RCC 7860 (cell line): ENCODE measurements around the gene GINM1.

Source experiments
- DNase-seq: peaks from one replicate; pipeline ENCODE4 v3.0.0-alpha.2; 2015; ENCODE audit warnings: low spot score
- FAIRE-seq: peaks from 2 replicates; lab custom pipeline; 2012; peaks lifted over from hg19 to GRCh38; lab: Jason Lieb, UNC

The GINM1 gene, protein sequence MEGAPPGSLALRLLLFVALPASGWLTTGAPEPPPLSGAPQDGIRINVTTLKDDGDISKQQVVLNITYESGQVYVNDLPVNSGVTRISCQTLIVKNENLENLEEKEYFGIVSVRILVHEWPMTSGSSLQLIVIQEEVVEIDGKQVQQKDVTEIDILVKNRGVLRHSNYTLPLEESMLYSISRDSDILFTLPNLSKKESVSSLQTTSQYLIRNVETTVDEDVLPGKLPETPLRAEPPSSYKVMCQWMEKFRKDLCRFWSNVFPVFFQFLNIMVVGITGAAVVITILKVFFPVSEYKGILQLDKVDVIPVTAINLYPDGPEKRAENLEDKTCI

DNA sequence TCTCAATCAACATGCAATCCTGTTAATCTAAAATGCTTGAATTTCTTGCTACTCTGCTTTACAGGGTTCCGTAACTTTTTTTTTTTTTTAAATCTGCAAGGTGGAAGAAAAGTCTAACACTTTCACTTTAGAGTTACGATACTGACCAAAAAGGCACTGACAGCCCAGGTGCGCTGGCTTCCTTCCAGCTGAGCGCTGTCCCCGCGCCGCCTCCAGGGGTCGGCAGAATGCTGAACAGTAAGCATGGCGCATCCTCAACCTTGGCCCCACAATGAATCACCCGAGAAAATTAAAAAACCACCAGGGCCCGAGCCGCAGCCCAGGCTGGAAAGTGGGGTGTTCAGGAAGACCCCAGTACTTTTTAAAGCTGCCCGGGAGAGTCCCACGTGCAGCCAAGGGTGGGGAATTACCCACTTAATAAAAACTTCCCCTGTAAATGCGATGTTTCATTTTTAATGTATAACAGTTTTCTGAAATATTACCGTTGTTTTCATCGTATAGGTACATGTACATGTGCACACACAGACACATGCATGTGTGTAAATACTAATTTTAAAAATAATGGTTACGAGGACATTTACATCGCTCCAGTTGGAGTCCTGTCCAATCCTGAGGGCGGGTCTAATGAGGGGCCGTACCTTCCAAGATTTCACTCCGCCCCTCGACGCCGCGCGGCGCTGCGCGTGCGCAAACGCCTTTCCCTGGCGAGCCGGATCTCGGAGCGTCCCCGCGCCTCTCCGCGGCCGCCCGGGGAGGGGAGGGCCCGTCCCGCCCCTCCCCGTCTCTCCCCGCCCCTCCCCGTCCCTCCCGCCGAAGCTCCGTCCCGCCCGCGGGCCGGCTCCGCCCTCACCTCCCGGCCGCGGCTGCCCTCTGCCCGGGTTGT lies at the start of gene GINM1:
Gene GINM1 (plus strand): TSS at position 849 of the 883 bp plus-strand sequence. CDS start 40 bp downstream, outside the sequence.
- DNase-seq = peak; percentile 79
- FAIRE-seq = no peak

DNA sequence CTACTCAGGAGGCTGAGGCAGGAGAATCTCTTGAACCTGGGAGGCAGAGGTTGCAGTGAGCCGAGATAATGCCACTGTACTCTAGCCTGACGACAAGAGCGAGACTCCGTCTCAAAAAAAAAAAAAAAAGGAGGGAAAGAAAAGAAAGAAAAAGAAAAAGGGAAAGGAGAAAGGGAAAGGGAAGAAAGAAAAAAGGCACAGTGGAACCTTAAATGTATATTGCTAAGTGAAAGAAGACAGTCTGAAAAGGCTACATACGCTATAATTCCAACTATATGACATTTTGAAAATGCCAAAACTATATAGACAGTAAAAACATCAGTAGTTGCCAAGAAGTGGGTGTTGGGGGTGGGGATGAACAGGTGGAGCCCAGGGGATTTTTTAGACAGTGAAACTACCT lies 36.5 kb upstream of the GINM1 start:
- no peak for DNase-seq
- FAIRE-seq = no peak

DNA sequence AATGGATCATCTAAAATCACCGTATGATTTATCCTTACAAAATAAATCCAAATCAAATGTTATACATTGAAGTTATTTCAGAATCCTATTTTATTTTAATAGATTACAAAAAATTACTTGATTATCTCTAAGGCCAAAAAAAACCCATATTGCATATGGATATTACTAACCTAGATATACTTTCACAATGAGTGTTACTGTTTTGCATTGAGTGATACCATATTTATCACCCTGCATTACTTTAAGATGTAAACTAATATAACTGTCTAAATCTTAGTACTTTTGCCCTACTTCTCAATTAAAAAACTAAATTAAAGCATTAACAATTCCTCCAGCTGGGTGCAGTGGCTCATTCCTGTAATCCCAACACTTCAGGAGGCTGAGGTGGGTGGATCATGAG lies 31.4 kb upstream of the GINM1 start:
- FAIRE-seq (no peak), DNase-seq (no peak)

DNA sequence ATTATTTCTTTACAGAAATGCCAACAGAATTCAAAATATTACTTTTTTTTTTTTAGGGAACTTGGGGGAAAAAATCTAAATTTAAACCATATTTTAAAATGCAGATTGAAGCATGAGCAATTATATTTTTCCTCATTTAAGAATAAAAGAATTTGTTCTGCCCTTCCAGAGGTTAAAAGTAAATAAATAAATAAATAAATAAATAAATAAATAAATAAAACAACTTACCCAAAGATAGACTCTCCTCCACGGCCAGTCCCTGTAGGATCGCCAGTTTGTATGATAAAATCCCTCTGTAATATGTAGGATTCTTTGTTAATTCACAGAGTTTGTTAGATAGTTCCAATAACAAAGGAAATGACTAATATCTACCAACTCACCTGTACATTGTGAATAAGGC lies 25.0 kb upstream of the GINM1 start:
- DNase-seq (no peak), FAIRE-seq (no peak)

DNA sequence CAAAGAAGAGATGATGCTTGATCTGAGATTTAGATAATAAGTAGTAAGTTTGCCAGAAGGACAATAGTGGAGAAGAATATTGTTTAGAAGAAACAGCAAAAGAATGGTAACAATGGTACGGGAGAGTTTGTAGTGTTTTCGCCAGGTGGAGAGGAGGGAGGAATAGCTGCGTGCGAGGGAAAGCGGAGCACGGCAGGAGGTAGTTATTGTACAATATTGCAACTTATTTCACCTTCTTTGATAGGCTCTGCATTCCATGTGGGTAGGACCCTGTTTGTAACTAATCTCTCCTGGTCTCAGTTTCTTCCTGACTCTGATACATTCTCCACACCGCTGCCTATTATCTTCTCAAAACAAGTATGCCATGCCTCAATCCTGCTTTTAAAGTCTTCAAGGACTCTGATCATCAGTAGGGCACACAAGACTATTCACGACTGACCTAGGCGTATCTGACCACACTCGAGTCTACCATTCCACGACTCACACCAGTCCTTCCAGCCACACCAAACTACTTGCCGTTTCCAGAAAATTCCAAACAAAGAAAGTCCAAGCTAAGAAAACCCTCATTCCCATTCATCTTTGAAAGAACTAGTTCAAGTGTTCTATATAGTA lies 21.4 kb upstream of the GINM1 start:
- FAIRE-seq = no peak
- DNase-seq = no peak

DNA sequence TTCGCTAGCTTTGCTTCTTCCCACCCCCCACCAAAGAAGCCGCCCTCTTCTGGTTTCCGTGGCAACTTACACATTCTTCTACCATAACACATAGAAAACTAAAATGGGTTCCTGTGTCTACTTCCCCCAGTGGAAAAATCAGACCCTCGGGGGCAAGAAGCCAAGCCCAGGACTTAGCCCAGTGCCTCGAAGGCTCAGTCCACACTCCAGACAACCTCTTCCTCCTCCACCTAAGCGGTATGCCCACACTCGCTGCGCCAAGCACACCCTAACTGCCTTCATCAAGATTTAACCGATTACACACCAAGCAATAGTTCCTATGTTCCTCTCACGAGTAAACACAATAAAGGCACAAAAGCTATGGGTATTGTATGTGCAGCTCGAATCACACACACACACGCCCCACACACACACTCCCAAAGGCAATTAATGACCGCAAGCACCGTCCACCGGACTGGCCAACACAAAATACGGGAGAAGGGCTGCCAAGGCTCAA lies 20.9 kb upstream of the GINM1 start:
- FAIRE-seq (no peak), DNase-seq (peak; percentile 46)

DNA sequence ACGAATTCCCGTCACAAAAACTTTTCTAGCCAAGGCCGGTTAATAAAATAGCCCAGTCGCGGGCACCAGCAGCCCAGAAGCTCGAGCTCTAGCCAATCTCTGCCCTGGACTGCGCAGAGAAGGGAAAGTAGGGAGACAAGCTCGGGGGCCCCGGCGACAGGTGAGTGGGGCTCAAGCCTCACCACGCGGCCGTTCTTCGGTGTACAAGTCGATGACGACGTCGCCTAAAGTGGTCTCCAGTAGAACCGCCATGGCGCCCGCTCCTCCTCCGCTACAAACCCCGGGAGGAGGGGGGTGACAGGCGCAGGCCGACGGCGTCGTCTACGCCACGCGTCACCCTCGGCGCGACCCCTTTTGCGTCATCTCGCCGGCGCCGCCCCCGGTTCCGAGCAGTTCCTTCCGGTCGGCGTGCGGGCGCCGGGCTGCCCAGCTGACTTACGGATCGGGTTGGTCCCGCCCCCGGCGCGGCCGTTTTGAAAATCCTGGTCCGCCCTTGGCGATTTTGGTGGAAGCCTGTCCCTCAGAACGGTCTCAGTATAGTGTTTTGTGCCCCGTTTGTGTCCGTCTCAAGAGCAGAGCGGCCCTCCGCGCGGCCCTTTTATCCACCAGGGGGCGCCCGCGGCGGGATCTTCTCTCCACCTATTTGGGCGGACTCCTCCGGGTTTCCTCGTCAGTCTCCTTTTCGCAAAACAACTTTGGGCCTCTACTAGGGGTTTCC lies 20.3 kb upstream of the GINM1 start, which contains the start of gene PPIL4:
Gene PPIL4 (minus strand): TSS at position 290 of the 718 bp plus-strand sequence. CDS start 38 bp downstream, at position 252.
- DNase-seq (peak; percentile 77), FAIRE-seq (no peak)

DNA sequence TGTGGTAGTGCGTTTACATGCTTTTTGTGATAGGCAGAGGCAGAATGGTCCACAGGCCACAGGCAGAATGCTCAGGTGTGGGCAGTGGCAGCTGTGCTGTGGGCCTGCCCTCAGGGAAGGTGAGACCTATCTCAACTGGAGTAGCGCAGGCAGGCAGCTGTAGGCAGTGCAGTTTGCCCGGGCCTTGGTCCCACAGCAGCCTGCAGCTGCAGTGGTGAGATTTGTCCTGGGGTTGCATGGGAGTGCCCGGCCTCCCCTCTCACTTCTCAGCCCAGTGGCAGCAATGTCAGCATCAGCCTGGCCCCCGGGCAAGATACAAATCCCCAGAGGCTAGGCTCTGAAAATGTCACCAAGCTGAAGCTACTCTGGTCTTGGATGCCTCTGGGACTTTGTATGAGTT lies 14.3 kb upstream of the GINM1 start:
- FAIRE-seq = no peak
- DNase-seq = no peak

DNA sequence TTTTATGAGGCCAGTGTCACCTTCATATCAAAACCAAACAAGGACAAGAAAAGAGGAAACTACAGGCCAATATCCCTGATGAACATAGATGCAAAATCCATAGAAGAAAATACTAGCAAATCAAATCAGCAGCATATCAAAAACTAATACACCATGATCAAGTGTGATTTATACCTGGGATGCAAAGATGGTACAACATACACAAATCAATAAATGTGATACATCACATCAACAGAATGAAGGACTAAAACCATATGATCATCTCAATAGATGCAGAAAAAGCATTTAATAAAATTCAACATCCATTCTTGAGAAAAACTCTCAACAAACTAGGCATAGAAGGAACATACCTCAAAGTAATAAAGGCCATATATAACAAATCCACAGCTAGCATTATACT lies 8.1 kb upstream of the GINM1 start:
- no peak for DNase-seq

DNA sequence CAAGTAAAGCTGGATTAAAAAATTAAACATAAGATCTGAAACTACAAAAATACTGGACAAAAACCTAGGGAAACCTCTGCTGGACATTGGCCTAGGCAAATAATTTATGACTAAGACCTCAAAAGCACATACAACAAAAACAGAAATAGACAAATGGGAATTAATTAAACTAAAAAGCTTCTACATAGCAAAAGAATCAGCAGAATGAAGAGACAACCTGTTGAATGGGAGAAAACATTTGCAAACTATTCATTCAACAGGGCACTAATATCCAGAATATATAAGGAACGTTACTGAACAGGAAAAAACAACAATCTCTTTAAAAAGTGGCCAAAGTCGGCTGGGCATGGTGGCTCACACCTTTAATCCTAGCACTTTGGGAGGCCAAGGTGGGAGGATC lies 6.8 kb upstream of the GINM1 start:
- no peak for FAIRE-seq

More for the DNA sequence above, 8.1 kb upstream of the GINM1 start:
- FAIRE-seq = no peak

DNA sequence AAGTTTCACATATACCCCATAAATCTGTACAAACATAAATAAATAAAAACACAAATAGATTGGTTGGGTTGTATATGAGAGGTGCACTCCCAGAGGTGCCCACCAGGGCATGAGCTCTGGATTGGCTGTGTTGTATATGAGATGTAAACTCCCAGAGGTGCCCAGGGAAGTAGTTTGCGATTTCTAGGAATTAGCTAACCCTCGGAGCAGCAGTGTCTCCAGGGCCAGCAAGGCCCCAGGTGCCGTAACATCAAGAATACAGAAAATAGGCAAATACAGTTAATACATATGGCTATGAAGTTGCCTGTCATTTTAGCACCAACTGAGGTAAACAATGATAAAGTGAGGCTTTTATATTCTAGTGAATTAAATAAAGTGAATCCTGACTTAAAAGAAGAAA lies 5.4 kb upstream of the GINM1 start:
- FAIRE-seq (no peak), DNase-seq (no peak)

More for the DNA sequence above, 6.8 kb upstream of the GINM1 start:
- no peak for DNase-seq

DNA sequence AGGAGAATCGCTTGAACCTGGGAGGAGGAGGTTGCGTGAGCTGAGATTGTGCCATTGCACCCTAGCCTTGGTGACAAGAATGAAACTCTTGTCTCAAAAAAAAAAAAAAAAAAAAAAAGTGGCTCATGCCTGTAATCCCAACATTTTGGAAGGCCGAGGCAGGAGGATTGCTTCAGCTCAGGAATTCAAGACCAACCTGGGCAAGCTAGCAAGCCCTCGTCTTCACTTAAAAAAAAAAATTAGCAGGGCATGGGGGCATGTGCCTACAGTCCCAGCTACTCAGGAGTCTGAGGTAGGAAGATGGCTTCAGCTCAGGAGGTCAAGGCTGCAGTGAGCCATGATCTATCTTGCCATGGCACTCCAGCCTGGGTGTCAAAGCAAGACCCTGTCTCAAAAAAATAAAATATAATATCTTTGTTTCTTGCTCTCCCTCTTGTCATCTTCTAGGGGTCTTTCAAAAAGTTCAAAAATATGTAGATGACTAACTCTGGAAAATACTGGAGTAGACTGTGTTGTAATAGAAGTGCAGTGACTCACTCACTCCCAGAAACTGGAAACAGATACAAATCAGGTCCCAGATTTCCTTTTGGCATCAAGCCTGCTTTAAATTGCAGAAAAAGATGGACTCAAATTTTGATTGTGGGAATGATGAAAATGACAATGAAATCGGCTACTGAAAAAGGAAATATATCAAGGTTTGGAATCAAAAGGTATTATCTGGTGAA lies 2.8 kb upstream of the GINM1 start:
- peak; percentile 56 for FAIRE-seq
- peak; percentile 24 for DNase-seq

DNA sequence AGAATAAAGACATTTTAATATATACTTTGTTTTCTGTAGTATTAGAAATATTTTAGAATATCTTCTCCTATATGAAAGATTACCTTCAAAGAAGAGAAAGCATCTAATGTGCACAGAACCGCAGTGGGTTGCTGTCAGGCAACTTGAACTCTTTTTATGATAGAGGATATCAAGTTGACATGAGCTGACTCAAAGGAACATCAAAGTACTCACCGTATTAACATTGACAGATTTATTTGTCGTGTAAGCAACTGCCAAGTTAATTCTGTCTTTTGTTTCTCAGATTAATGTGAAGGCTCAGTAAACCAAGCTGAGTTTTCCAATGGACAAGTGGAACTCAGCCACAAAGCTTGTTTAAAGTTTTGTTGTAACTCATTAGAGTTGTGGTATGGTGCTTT lies 2.2 kb upstream of the GINM1 start:
- no peak for DNase-seq
- FAIRE-seq = no peak

DNA sequence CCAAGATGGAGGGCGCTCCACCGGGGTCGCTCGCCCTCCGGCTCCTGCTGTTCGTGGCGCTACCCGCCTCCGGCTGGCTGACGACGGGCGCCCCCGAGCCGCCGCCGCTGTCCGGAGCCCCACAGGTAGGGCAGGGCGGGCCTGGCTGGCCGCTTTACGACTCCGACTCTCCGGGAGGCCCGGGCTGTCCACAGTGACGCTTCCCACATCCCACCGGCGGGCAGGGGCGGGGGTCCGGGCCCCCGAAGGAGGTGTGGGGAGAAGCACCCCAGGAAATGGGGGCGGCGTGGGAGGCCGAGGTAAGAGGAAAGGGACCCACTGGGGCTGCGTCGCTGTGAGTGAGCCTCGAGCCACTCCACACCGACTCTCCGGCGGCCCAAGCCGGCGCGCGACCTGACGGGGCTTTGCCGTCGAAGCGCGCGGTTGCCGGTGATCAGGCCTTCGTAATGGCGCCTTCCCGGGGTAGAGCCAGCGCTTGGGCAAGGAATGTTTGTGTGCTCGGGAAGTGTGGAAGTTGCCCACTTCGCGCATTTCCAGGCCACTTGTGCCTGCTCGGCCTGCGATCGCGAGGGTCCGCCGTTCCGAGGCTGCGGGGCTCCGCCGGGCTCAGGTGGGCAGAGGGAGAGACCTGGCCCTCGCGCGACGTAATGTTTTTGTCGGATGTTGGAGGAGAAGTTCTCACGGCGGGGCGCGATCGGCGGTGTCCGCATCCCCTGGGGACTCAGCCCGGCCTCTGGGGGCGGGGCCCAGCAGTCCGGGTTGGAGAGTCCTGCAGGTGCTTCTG lies 427 bp downstream of the GINM1 start:
- no peak for DNase-seq
- FAIRE-seq = no peak

DNA sequence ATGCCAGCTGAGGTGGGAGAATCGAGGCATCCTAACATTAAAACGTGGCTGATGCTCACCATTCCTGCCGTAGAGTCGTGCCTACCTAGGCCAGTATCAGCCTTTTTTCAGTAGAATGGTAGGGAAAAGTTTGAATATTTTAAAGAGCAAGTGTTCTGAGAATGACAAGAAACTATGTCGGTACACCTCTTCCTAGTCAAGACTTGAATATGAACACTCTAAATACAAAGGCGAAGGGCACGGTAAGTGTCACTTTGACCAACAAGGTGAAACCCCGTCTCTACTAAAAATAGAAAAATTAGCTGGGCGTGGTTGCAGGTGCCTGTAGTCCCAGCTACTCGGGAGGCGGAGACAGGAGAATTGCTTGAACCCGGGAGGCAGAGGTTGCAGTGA lies 1.0 kb downstream of the GINM1 start:
- no peak for FAIRE-seq
- DNase-seq = no peak

DNA sequence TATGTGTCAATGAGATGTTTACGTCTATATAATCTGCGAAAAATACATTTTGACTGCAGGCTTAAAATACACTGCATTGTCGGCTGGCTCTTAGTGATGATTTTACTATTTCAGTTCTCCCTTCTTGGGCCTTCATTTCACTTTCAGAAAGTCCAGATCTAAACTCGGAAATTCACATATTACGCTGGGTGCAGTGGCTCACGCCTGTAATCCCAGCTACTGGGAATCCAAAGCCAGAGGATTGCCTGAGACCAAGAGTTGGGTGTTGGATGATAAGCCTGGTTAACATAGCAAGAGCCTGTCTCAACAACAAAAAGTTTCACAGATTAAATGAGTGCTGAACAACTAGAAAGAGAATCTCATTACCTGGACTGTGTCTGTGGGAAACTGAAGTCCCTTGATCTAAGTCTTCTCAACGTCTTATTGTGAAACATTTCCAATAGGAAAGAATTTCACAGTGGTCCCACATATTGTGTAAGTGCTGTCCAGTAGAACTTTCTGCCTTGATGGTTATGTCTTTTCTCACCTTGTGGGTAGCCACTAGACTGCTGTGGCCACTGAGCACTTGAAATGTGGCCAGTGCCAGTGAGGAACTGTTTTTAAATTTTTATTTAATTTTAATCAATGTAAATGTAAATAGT lies 1.9 kb downstream of the GINM1 start:
- DNase-seq (no peak), FAIRE-seq (no peak)

DNA sequence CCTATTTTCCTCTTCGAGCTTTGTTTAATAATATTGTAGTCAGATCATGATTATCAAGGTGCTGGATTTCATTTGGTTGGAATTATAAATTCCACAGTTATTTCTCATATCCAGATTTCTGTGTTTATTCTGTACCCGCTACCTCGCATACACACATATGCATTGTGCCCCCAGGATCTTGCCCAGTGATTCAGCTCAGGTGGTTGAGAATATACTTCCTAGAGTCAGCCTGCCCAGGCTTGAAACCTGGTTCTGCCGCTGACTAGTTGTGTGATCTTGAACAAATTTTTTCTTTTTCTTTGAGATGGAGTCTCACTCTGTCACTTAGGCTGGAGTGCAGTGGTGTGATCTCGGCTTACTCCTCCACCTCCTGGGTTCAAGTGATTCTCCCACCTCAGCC lies 14.7 kb downstream of the GINM1 start:
- FAIRE-seq (no peak), DNase-seq (no peak)

DNA sequence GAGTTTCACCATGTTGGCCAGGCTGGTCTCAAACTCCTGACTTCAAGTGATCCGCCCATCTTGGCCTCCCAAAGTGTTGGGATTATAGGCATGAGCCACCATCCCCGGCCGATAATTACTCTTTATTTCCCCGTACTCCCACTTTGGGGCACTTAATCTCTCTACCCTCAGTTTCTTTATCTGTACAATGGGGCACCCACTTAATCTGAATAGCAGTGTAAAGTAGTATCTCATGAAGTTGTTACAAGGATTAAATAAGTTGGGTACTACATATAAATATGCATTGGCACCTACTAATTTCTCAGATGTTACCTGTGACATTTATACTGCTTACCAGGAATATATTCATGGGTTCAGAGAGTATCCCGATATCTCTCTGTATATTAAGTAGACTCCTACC lies 15.2 kb downstream of the GINM1 start:
- DNase-seq = no peak
- no peak for FAIRE-seq

DNA sequence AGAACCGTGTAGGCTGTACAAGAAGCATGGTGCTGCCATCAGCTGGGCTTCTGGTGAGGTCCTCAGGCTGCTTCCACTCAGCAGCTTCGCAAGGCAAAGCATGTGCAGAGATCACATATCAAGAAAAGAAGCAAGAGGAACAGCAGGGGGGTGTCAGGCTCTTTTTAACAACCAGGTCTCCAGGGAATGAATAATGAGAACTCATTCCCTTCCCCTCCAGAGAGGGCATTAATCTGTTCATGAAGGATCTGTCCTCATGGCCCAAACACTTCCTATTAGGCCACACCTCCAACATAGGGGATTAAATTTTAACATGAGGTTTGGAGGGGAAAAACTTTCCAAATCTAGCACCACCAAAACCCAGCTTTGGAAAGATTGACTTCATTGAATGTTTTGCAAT lies 20.0 kb downstream of the GINM1 start:
- no peak for FAIRE-seq
- DNase-seq = no peak
